MM.1S (cell line): ENCODE data around the gene URB1.

Experiments
- CTCF ChIP-seq: fragments of 300-600 bp; sonication (generic); IDR thresholded peaks from 2 replicates; pipeline ENCODE4 v1.5.1; 2016; ENCODE audit warnings: antibody characterized with exemption, low read length, mixed read lengths
- EZH2 ChIP-seq: fragments of 300-600 bp; sonication (generic); optimal IDR thresholded peaks from 2 replicates; pipeline ENCODE3; 2017; ENCODE audit warnings: low read depth, mild to moderate bottlenecking, antibody characterized with exemption, low read length, mixed read lengths
- EZH2phosphoT487 ChIP-seq: fragments of 300-600 bp; sonication (generic); IDR thresholded peaks from 2 replicates; pipeline ENCODE4 v1.6.1; 2018; ENCODE audit warnings: antibody characterized with exemption, low read length

- no peak for TF ChIP-seq CTCF
- no peak for TF ChIP-seq EZH2
- no peak for TF ChIP-seq EZH2phosphoT487
Measured at GRCh38 chr21:32314806-32315205, 78.0 kb downstream of the URB1 start.
